Muscle layer of duodenum (tissue), 2 donors: ENCODE measurements around the gene USP21.

Experiments used
- H3K27ac ChIP-seq: one replicate; pipeline ENCODE4 v1.7.0; 2013; ENCODE audit warnings: mild to moderate bottlenecking, low read length
- H3K27me3 ChIP-seq: one replicate; pipeline ENCODE4 v1.7.0; 2013; ENCODE audit warnings: low read depth, mild to moderate bottlenecking, control low read depth, low read length
- H3K36me3 ChIP-seq, 2 donors: one replicate each; pipeline ENCODE4 v1.7.0; 2013; ENCODE audit warnings: low read length in 2 of 2, control low read depth in 1 of 2, mild to moderate bottlenecking in 1 of 2; ENCODE audit not compliant: insufficient read depth in 2 of 2, control insufficient read depth in 1 of 2
- H3K4me1 ChIP-seq, 2 donors: one replicate each; pipeline ENCODE4 v1.7.0; 2013; ENCODE audit warnings: low read length in 2 of 2, mild to moderate bottlenecking in 2 of 2, control low read depth in 1 of 2, moderate library complexity in 1 of 2; ENCODE audit not compliant: insufficient read depth in 2 of 2, control insufficient read depth in 1 of 2
- H3K4me3 ChIP-seq, 2 donors: one replicate each; pipeline ENCODE4 v1.7.0; 2013; ENCODE audit warnings: low read length in 2 of 2, low read depth in 1 of 2, mild to moderate bottlenecking in 1 of 2
- H3K9me3 ChIP-seq, 2 donors: one replicate each; pipeline ENCODE4 v1.7.0; 2013; ENCODE audit warnings: low read length in 2 of 2, control low read depth in 1 of 2, mild to moderate bottlenecking in 1 of 2; ENCODE audit not compliant: control insufficient read depth in 1 of 2
- donor health status: healthy.

USP21 gene

GRCh38 chr1:161121042-161121650 is 38.2 kb upstream of the USP21 start:
- H3K36me3 ChIP-seq, result peaks cover 41 to 46% of the 10 kb centered on the region in 2 donors
- H3K4me1 ChIP-seq, result peaks cover 15 to 32% of the 10 kb centered on the region in 2 donors

GRCh38 chr1:161121834-161122233 is 37.5 kb upstream of the USP21 start:
- no peaks in the 10 kb centered on the region for H3K27me3 ChIP-seq
- H3K36me3 ChIP-seq, result peaks cover 41 to 50% of the 10 kb centered on the region in 2 donors
- H3K4me1 ChIP-seq, result peaks cover 15 to 28% of the 10 kb centered on the region in 2 donors
- no peaks in the 10 kb centered on the region for H3K9me3 ChIP-seq
- H3K27ac ChIP-seq, result no peak overlapping the region
- H3K4me3 ChIP-seq, result no peak overlapping the region

More at GRCh38 chr1:161121042-161121650, 38.2 kb upstream of the USP21 start:
- no peaks in the 10 kb centered on the region for H3K9me3 ChIP-seq
- no peak overlapping the region for H3K27ac ChIP-seq
- no peaks in the 10 kb centered on the region for H3K27me3 ChIP-seq
- H3K4me3 ChIP-seq, result no peak overlapping the region

- Histone ChIP-seq H3K36me3 (peaks cover 48 to 54% of the 10 kb centered on the region in 2 donors), H3K27me3 (no peaks in the 10 kb centered on the region), H3K27ac (no peak overlapping the region), H3K4me3 (no peak overlapping the region), H3K9me3 (no peaks in the 10 kb centered on the region), H3K4me1 (peaks cover 15 to 35% of the 10 kb centered on the region in 2 donors)
Measured at GRCh38 chr1:161122967-161123366, 36.3 kb upstream of the USP21 start.

GRCh38 chr1:161127649-161128048 is 31.7 kb upstream of the USP21 start:
- H3K27me3 ChIP-seq, result no peaks in the 10 kb centered on the region
- no peak overlapping the region for H3K4me3 ChIP-seq
- H3K36me3 ChIP-seq, result peaks cover 42 to 58% of the 10 kb centered on the region in 2 donors
- H3K27ac ChIP-seq, result no peak overlapping the region
- H3K9me3 ChIP-seq, result no peaks in the 10 kb centered on the region
- peaks cover 10 to 50% of the 10 kb centered on the region in 2 donors for H3K4me1 ChIP-seq

- Histone ChIP-seq H3K27me3 (no peaks in the 10 kb centered on the region), H3K36me3 (peaks cover 35 to 48% of the 10 kb centered on the region in 2 donors), H3K4me1 (peaks cover 10 to 56% of the 10 kb centered on the region in 2 donors), H3K9me3 (no peaks in the 10 kb centered on the region), H3K4me3 (no peak overlapping the region), H3K27ac (no peak overlapping the region)
Measured at GRCh38 chr1:161128591-161129420, 30.5 kb upstream of the USP21 start.

- Histone ChIP-seq H3K4me3 (peak overlapping the region in 1 of 2 donors; percentile 86), H3K36me3 (peaks cover 22 to 40% of the 10 kb centered on the region in 2 donors), H3K4me1 (peaks cover 10 to 63% of the 10 kb centered on the region in 2 donors), H3K27me3 (no peaks in the 10 kb centered on the region), H3K9me3 (no peaks in the 10 kb centered on the region), H3K27ac (no peak overlapping the region)
Measured at GRCh38 chr1:161130266-161130665, 29.0 kb upstream of the USP21 start.

- Histone ChIP-seq H3K9me3 (no peaks in the 10 kb centered on the region), H3K27me3 (no peaks in the 10 kb centered on the region), H3K36me3 (peaks cover 22 to 36% of the 10 kb centered on the region in 2 donors), H3K4me1 (peaks cover 10 to 61% of the 10 kb centered on the region in 2 donors), H3K4me3 (peak overlapping the region; percentile 86), H3K27ac (peak overlapping the region; percentile 95)
Measured at GRCh38 chr1:161131523-161132409, 27.5 kb upstream of the USP21 start.

GRCh38 chr1:161132410-161133219 is 26.7 kb upstream of the USP21 start, which contains the start of gene DEDD:
TSS of gene DEDD (minus strand) at chr1:161132667. CDS start at chr1:161124462, 8,205 bp downstream.
- Histone ChIP-seq H3K4me3 (peak within 1 kb of the TSS; percentile 86 to 98), H3K27me3 (no peaks in the 10 kb centered on the region), H3K36me3 (peaks cover 18 to 32% of the 10 kb centered on the region in 2 donors), H3K4me1 (peaks cover 10 to 58% of the 10 kb centered on the region in 2 donors), H3K27ac (peak within 1 kb of the TSS; percentile 99), H3K9me3 (no peaks in the 10 kb centered on the region)

GRCh38 chr1:161133220-161133740 is 26.0 kb upstream of the USP21 start:
- no peaks in the 10 kb centered on the region for H3K27me3 ChIP-seq
- H3K36me3 ChIP-seq, result peaks cover 13 to 26% of the 10 kb centered on the region in 2 donors
- H3K27ac ChIP-seq, result peak overlapping the region; percentile 99
- H3K9me3 ChIP-seq, result no peaks in the 10 kb centered on the region
- H3K4me1 ChIP-seq, result peaks cover 10 to 58% of the 10 kb centered on the region in 2 donors
- H3K4me3 ChIP-seq, result peak overlapping the region; percentile 86 to 98

- Histone ChIP-seq H3K27ac (no peak overlapping the region), H3K4me1 (peaks cover 0 to 26% of the 10 kb centered on the region in 2 donors), H3K9me3 (no peaks in the 10 kb centered on the region), H3K4me3 (no peak overlapping the region), H3K27me3 (no peaks in the 10 kb centered on the region), H3K36me3 (no peaks in the 10 kb centered on the region)
Measured at GRCh38 chr1:161137881-161138280, 21.4 kb upstream of the USP21 start.
